ENCODE data around the gene CDAN1.

Gene CDAN1

GRCh38 chr15:42732095-42732827 is 4.7 kb downstream of the CDAN1 start:
- DNase-seq: no peak

GRCh38 chr15:42731461-42731860 is 5.5 kb downstream of the CDAN1 start:
- no peak for DNase-seq

GRCh38 chr15:42730536-42730935 is 6.4 kb downstream of the CDAN1 start:
- DNase-seq: no peak

- DNase-seq: no peak
Observed at GRCh38 chr15:42730135-42730534, 6.8 kb downstream of the CDAN1 start.

GRCh38 chr15:42729409-42729808 is 7.5 kb downstream of the CDAN1 start:
- DNase-seq: no peak

GRCh38 chr15:42728972-42729371 is 8.0 kb downstream of the CDAN1 start:
- no peak for DNase-seq

- DNase-seq: no peak
Observed at GRCh38 chr15:42728560-42728959, 8.4 kb downstream of the CDAN1 start.

- no peak for DNase-seq
Observed at GRCh38 chr15:42727750-42728381, 9.1 kb downstream of the CDAN1 start.

- DNase-seq: no peak
Observed at GRCh38 chr15:42726114-42726513, 10.8 kb downstream of the CDAN1 start.

GRCh38 chr15:42725331-42725903 is 11.5 kb downstream of the CDAN1 start:
- DNase-seq: no peak

GRCh38 chr15:42724276-42724675 is 12.7 kb downstream of the CDAN1 start:
- DNase-seq: no peak

GRCh38 chr15:42723068-42723467 is 13.9 kb downstream of the CDAN1 start:
- DNase-seq: no peak

GRCh38 chr15:42721916-42722315 is 15.0 kb downstream of the CDAN1 start:
- no peak for DNase-seq

GRCh38 chr15:42721016-42721415 is 15.9 kb downstream of the CDAN1 start:
- DNase-seq: no peak

- no peak for DNase-seq
Observed at GRCh38 chr15:42720071-42720470, 16.9 kb downstream of the CDAN1 start.

GRCh38 chr15:42719043-42719442 is 17.9 kb downstream of the CDAN1 start:
- no peak for DNase-seq

- DNase-seq: peak; percentile 18
Observed at GRCh38 chr15:42716626-42717025, 20.3 kb downstream of the CDAN1 start.

GRCh38 chr15:42716125-42716524 is 20.8 kb downstream of the CDAN1 start:
- no peak for DNase-seq

GRCh38 chr15:42712584-42712983 is 24.3 kb downstream of the CDAN1 start:
- DNase-seq: no peak

- DNase-seq: no peak
Observed at GRCh38 chr15:42711746-42712145, 25.2 kb downstream of the CDAN1 start.

- peak; percentile 43 for DNase-seq
Observed at GRCh38 chr15:42710662-42711061, 26.3 kb downstream of the CDAN1 start.

GRCh38 chr15:42707873-42708544 is 28.9 kb downstream of the CDAN1 start:
- DNase-seq: no peak

GRCh38 chr15:42707068-42707467 is 29.9 kb downstream of the CDAN1 start:
- no peak for DNase-seq

GRCh38 chr15:42705336-42705735 is 31.6 kb downstream of the CDAN1 start:
- no peak for DNase-seq

Data from fibroblast of skin of scalp (primary cell).